HFFc6 (cell line): ENCODE data around the gene SERPINH1. TPM values are rescaled to one million over a fixed set of nuclear protein-coding genes. Genes with fewer than 3 reads are reported as not detected.

Experiments
- DNase-seq: peaks from one replicate; pipeline ENCODE4 v3.0.0-alpha.2; 2018
- H3K27ac Mint-ChIP-seq: 2 replicates; pipeline ENCODE4 v1.8.0; 2020; ENCODE audit warnings: mild to moderate bottlenecking, mixed read lengths
- H3K27me3 Mint-ChIP-seq: 2 replicates; pipeline ENCODE4 v1.8.0; 2021; ENCODE audit warnings: mild to moderate bottlenecking, moderate library complexity, mixed read lengths; ENCODE audit not compliant: insufficient read depth
- H3K36me3 Mint-ChIP-seq: 2 replicates; pipeline ENCODE4 v1.8.0; 2021; ENCODE audit warnings: low read depth, mixed read lengths
- H3K4me1 Mint-ChIP-seq: 2 replicates; pipeline ENCODE4 v1.8.0; 2020; ENCODE audit warnings: low read depth, mixed read lengths
- H3K4me3 Mint-ChIP-seq: 2 replicates; pipeline ENCODE4 v1.8.0; 2020; ENCODE audit warnings: mild to moderate bottlenecking, moderate library complexity, mixed read lengths
- H3K9me3 Mint-ChIP-seq: 2 replicates; pipeline ENCODE4 v1.8.0; 2020; ENCODE audit warnings: mild to moderate bottlenecking, mixed read lengths
- CTCF ChIP-seq: fragments of 200-600 bp; sonication (generic); IDR thresholded peaks from 2 replicates; pipeline ENCODE4 v1.5.0; 2021; ENCODE audit warnings: antibody characterized with exemption, mild to moderate bottlenecking
- total RNA-seq, 6 experiments: library from RNA; stranded (reverse); fragmentation: NEBNext Ultra II Directional; extraction: Animal tissue kit (Norgen Biotek cat#: 25700); gene quantifications; 2 replicates in 1 of 6; 3 replicates in 5 of 6; pipeline ENCODE4 v1.2.3, GENCODE V29; 2021

SERPINH1 gene
- total RNA-seq, 6 experiments from 2014 or later: 527 to 680 (median 557) TPM

- H3K36me3 Mint-ChIP-seq: no peaks in the 10 kb centered on the region
- no peak for DNase-seq
Measured at GRCh38 chr11:75523811-75524664, 38.0 kb upstream of the SERPINH1 start.

GRCh38 chr11:75524665-75525432 lies 37.2 kb upstream of the SERPINH1 start:
- no peak for DNase-seq

More at GRCh38 chr11:75523811-75524664, 38.0 kb upstream of the SERPINH1 start:
- H3K4me1 Mint-ChIP-seq: peaks cover 7% of the 10 kb centered on the region; the same call in 1 of the 2 replicates
- no peaks in the 10 kb centered on the region for H3K9me3 Mint-ChIP-seq
- H3K27me3 Mint-ChIP-seq: peaks cover 21% of the 10 kb centered on the region
- H3K27ac Mint-ChIP-seq: no peak overlapping the region
- no peak overlapping the region for H3K4me3 Mint-ChIP-seq
- no peak for TF ChIP-seq CTCF

GRCh38 chr11:75525433-75526191 lies 36.4 kb upstream of the SERPINH1 start, which contains the start of gene GDPD5:
GDPD5 (minus strand) TSS chr11:75525941; CDS start chr11:75477735, 48,206 bp downstream.
- no peaks in the 10 kb centered on the region for H3K9me3 Mint-ChIP-seq
- peak within 1 kb of the TSS; percentile 74 for H3K4me3 Mint-ChIP-seq
- TF ChIP-seq CTCF: peak; percentile 78
- H3K27me3 Mint-ChIP-seq: peaks cover 21% of the 10 kb centered on the region
- peaks cover 7% of the 10 kb centered on the region; the same call in 1 of the 2 replicates for H3K4me1 Mint-ChIP-seq
- DNase-seq: peak; percentile 40
- H3K36me3 Mint-ChIP-seq: no peaks in the 10 kb centered on the region
- no peak within 1 kb of the TSS for H3K27ac Mint-ChIP-seq

More at GRCh38 chr11:75524665-75525432, 37.2 kb upstream of the SERPINH1 start:
- no peaks in the 10 kb centered on the region for H3K9me3 Mint-ChIP-seq
- H3K27me3 Mint-ChIP-seq: peaks cover 25% of the 10 kb centered on the region
- H3K36me3 Mint-ChIP-seq: no peaks in the 10 kb centered on the region
- H3K4me1 Mint-ChIP-seq: peaks cover 7% of the 10 kb centered on the region; the same call in 1 of the 2 replicates
- peak overlapping the region; percentile 74 for H3K4me3 Mint-ChIP-seq
- H3K27ac Mint-ChIP-seq: no peak overlapping the region
- no peak for TF ChIP-seq CTCF

GRCh38 chr11:75526192-75526541 lies 35.9 kb upstream of the SERPINH1 start:
- no peak for DNase-seq
- TF ChIP-seq CTCF: no peak
- no peaks in the 10 kb centered on the region for H3K9me3 Mint-ChIP-seq
- no peak overlapping the region for H3K27ac Mint-ChIP-seq
- no peaks in the 10 kb centered on the region for H3K36me3 Mint-ChIP-seq
- H3K27me3 Mint-ChIP-seq: peaks cover 21% of the 10 kb centered on the region
- H3K4me3 Mint-ChIP-seq: peak overlapping the region; percentile 71
- peaks cover 7% of the 10 kb centered on the region; the same call in 1 of the 2 replicates for H3K4me1 Mint-ChIP-seq

- no peaks in the 10 kb centered on the region for H3K9me3 Mint-ChIP-seq
- peaks cover 9% of the 10 kb centered on the region for H3K4me1 Mint-ChIP-seq
- no peak for DNase-seq
- no peak for TF ChIP-seq CTCF
- H3K36me3 Mint-ChIP-seq: no peaks in the 10 kb centered on the region
- peaks cover 24% of the 10 kb centered on the region for H3K27me3 Mint-ChIP-seq
- no peak overlapping the region; the same call in 1 of the 2 replicates for H3K4me3 Mint-ChIP-seq
- no peak overlapping the region for H3K27ac Mint-ChIP-seq
Measured at GRCh38 chr11:75527130-75527529, 34.9 kb upstream of the SERPINH1 start.
